Measurements from ENCODE around the gene MTCP1.

MTCP1 gene

GRCh38 chrX:155070975-155071693, at the start of gene MTCP1, which contains the start of the genes BRCC3 and CMC4:
Gene MTCP1 (minus strand): TSS chrX:155071136. CDS start chrX:155066010, 5,126 bp downstream.
Gene BRCC3 (plus strand): TSS chrX:155071508. CDS start chrX:155071528, 20 bp downstream.
Gene CMC4 (minus strand): TSS chrX:155071136. CDS start chrX:155064023, 7,113 bp downstream.
- peak within 1 kb of the TSS; percentile 79 for H3K4me3 ChIP-seq (ENCODE audit: control insufficient read depth, low read depth, low read length)
- peak; percentile 20 for DNase-seq (ENCODE audit: low read depth)

GRCh38 chrX:155115174-155115819, 44.4 kb upstream of the MTCP1 start:
- DNase-seq (ENCODE audit: low read depth) = no peak
- no peak overlapping the region for H3K4me3 ChIP-seq (ENCODE audit: control insufficient read depth, low read depth, low read length)
- no peak for TF ChIP-seq CTCF (IDR thresholded peaks at IDR 0.05; ENCODE audit: control insufficient read depth, insufficient read depth, low read depth, low read length, missing control alignments)

More at GRCh38 chrX:155070975-155071693, at the start of gene MTCP1, which contains the start of the genes BRCC3 and CMC4:
- no peak for TF ChIP-seq CTCF (IDR thresholded peaks at IDR 0.05; ENCODE audit: control insufficient read depth, insufficient read depth, low read depth, low read length, missing control alignments)

DNA sequence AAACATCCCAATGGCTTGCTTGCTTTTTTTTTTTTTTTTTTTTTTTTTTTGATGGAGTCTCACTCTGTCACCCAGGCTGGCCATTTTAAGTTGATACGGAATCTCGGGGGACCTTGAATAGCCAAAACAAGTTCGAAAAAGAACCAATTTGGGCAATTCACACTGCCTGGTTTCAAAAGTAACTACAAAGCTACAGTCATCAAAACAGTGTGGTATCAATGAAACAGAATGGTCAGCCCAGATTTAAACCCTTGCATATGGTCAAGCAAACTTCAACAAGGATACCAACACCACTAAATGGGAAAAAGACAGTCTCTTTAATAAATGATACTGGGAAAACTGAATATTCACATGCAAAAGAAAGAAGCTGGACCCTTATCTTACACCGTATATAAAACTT, 42.2 kb upstream of the MTCP1 start:
- DNase-seq (ENCODE audit: low read depth) = no peak
- H3K4me3 ChIP-seq (ENCODE audit: control insufficient read depth, low read depth, low read length) = no peak overlapping the region
- no peak for TF ChIP-seq CTCF (IDR thresholded peaks at IDR 0.05; ENCODE audit: control insufficient read depth, insufficient read depth, low read depth, low read length, missing control alignments)

- no peak for TF ChIP-seq CTCF (IDR thresholded peaks at IDR 0.05; ENCODE audit: control insufficient read depth, insufficient read depth, low read depth, low read length, missing control alignments)
- DNase-seq (ENCODE audit: low read depth) = no peak
- H3K4me3 ChIP-seq (ENCODE audit: control insufficient read depth, low read depth, low read length) = no peak overlapping the region
These were observed 41.2 kb upstream of the MTCP1 start for GRCh38 chrX:155112171-155112570.

GRCh38 chrX:155108427-155108826, 37.5 kb upstream of the MTCP1 start:
- no peak overlapping the region for H3K4me3 ChIP-seq (ENCODE audit: control insufficient read depth, low read depth, low read length)
- no peak for TF ChIP-seq CTCF (IDR thresholded peaks at IDR 0.05; ENCODE audit: control insufficient read depth, insufficient read depth, low read depth, low read length, missing control alignments)
- no peak for DNase-seq (ENCODE audit: low read depth)

- H3K4me3 ChIP-seq (ENCODE audit: control insufficient read depth, low read depth, low read length) = no peak overlapping the region
- no peak for DNase-seq (ENCODE audit: low read depth)
- TF ChIP-seq CTCF (IDR thresholded peaks at IDR 0.05; ENCODE audit: control insufficient read depth, insufficient read depth, low read depth, low read length, missing control alignments) = no peak
These were observed 35.0 kb upstream of the MTCP1 start for GRCh38 chrX:155105919-155106318.

All from AG09309 (cell line).